Gastroesophageal sphincter (tissue), 3 donors: ENCODE data around the gene PLD5.

Source experiments
- CTCF ChIP-seq, 4 experiments: fragments of 200-600 bp in 2 of 4; fragments of 450-650 bp in 2 of 4; sonication (generic) in 1 of 4; IDR thresholded peaks; one replicate each; pipeline ENCODE4 v1.5.1; 2017 to 2019; ENCODE audit warnings: antibody characterized with exemption in 4 of 4, mild to moderate bottlenecking in 2 of 4, moderate library complexity in 2 of 4
- POLR2A ChIP-seq, 2 donors: fragments of 450-650 bp; IDR thresholded peaks; one replicate each; pipeline ENCODE4 v1.6.1; 2017; ENCODE audit warnings: antibody characterized with exemption in 2 of 2, mild to moderate bottlenecking in 2 of 2, moderate library complexity in 1 of 2
- POLR2AphosphoS5 ChIP-seq: sonication (generic); formaldehyde crosslinking; IDR thresholded peaks from one replicate; pipeline ENCODE4 v1.6.1; 2017; ENCODE audit warnings: antibody characterized with exemption

GRCh38 chr1:242203262-242203661 lies 321.2 kb downstream of the PLD5 start:
- TF ChIP-seq POLR2A (IDR thresholded peaks at IDR 0.05) (no peak), CTCF (IDR thresholded peaks at IDR 0.05) (no peak), POLR2AphosphoS5 (no peak)
